ACC112 (cell line): ENCODE data around the gene CD93.

Experiments
- H2AFZ ChIP-seq: fragments of 200-600 bp; sonication (generic); one replicate; pipeline ENCODE4 v1.6.0; 2017; ENCODE audit warnings: antibody characterized with exemption, low read length; ENCODE audit not compliant: unreplicated experiment
- H3K27ac ChIP-seq: fragments of 200-600 bp; sonication (generic); 2 replicates; pipeline ENCODE4 v1.5.1; 2014; ENCODE audit warnings: low read depth, mild to moderate bottlenecking, antibody characterized with exemption, low read length, moderate library complexity
- H3K27me3 ChIP-seq: fragments of 200-600 bp; sonication (generic); 2 replicates; pipeline ENCODE4 v1.6.1; 2014; ENCODE audit warnings: mild to moderate bottlenecking, antibody characterized with exemption, low read length, moderate library complexity, mixed read lengths; ENCODE audit not compliant: insufficient read depth
- H3K36me3 ChIP-seq: fragments of 200-600 bp; sonication (generic); 2 replicates; pipeline ENCODE4 v1.6.1; 2016; ENCODE audit warnings: mild to moderate bottlenecking, antibody characterized with exemption, low read length, moderate library complexity, mixed read lengths; ENCODE audit not compliant: insufficient read depth
- H3K4me1 ChIP-seq: fragments of 200-600 bp; sonication (generic); one replicate; pipeline ENCODE4 v1.6.1; 2016; ENCODE audit warnings: low read length, mixed read lengths; ENCODE audit not compliant: insufficient read depth, unreplicated experiment, control insufficient read depth
- H3K4me3 ChIP-seq: fragments of 200-600 bp; sonication (generic); 2 replicates; pipeline ENCODE4 v1.5.1; 2014; ENCODE audit warnings: mild to moderate bottlenecking, low read depth, low read length
- H3K79me2 ChIP-seq: fragments of 200-600 bp; sonication (generic); one replicate; pipeline ENCODE4 v1.6.0; 2016; ENCODE audit warnings: low read length; ENCODE audit not compliant: control insufficient read depth, unreplicated experiment, insufficient read depth

Gene CD93

GRCh38 chr20:23081263-23081819, 4.8 kb downstream of the CD93 start:
- H2AFZ ChIP-seq = no peak overlapping the region
- H3K4me1 ChIP-seq = no peaks in the 10 kb centered on the region
- no peak overlapping the region for H3K27ac ChIP-seq
- peaks cover 18% of the 10 kb centered on the region for H3K27me3 ChIP-seq
- H3K4me3 ChIP-seq = no peak overlapping the region
- no peaks in the 10 kb centered on the region for H3K36me3 ChIP-seq
- no peaks in the 10 kb centered on the region for H3K79me2 ChIP-seq

- peaks cover 18% of the 10 kb centered on the region for H3K27me3 ChIP-seq
- H3K79me2 ChIP-seq = no peaks in the 10 kb centered on the region
- no peaks in the 10 kb centered on the region for H3K36me3 ChIP-seq
- no peak overlapping the region for H3K4me3 ChIP-seq
- no peak overlapping the region for H2AFZ ChIP-seq
- no peaks in the 10 kb centered on the region for H3K4me1 ChIP-seq
- H3K27ac ChIP-seq = no peak overlapping the region
These were observed 5.6 kb downstream of the CD93 start for GRCh38 chr20:23080521-23080920.

- no peaks in the 10 kb centered on the region for H3K4me1 ChIP-seq
- peaks cover 18% of the 10 kb centered on the region for H3K27me3 ChIP-seq
- no peak overlapping the region for H2AFZ ChIP-seq
- no peak overlapping the region for H3K4me3 ChIP-seq
- H3K27ac ChIP-seq = no peak overlapping the region
- no peaks in the 10 kb centered on the region for H3K36me3 ChIP-seq
- H3K79me2 ChIP-seq = no peaks in the 10 kb centered on the region
These were observed 6.2 kb downstream of the CD93 start for GRCh38 chr20:23079926-23080325.

- Histone ChIP-seq H3K4me3 (no peak overlapping the region), H3K4me1 (no peaks in the 10 kb centered on the region), H3K79me2 (no peaks in the 10 kb centered on the region), H3K27me3 (peaks cover 18% of the 10 kb centered on the region), H2AFZ (no peak overlapping the region), H3K27ac (no peak overlapping the region), H3K36me3 (no peaks in the 10 kb centered on the region)
These were observed 7.1 kb downstream of the CD93 start for GRCh38 chr20:23079016-23079351.

DNA sequence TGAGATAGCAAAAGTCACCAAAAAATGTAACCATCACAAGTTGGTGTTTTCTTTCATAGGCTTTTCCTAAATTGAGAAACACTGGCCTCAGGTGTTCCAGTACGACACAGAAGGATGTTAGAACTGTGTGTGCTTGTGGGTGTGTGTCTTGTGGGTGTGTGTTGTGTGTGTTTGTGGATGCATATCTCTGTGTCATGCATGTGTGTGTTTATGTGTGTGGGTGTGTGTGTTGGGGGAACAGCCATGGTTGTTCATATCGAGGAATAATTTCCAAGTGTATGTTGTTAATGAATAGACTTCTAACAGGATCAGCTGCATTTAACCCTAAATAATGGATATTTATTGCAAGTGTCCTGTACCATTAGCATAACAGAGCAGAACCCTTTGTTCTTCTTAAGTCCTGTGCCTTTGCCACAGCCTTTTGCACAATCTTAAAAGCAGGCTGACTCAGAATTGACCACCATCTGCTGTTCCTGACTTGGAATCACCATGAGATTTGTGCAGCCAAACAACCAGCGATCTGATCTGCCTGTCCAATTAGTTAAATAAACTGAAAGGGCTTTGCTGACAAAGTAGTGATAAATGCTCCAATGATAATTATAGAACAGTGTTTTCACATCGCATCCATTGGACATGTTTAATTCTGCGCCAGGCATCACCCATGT, 7.6 kb downstream of the CD93 start:
- Histone ChIP-seq H3K36me3 (no peaks in the 10 kb centered on the region), H3K4me3 (no peak overlapping the region)

GRCh38 chr20:23077277-23077676, 8.8 kb downstream of the CD93 start:
- Histone ChIP-seq H2AFZ (no peak overlapping the region), H3K79me2 (no peaks in the 10 kb centered on the region), H3K4me3 (no peak overlapping the region), H3K36me3 (no peaks in the 10 kb centered on the region), H3K4me1 (no peaks in the 10 kb centered on the region), H3K27me3 (peaks cover 18% of the 10 kb centered on the region), H3K27ac (no peak overlapping the region)

More for the DNA sequence above, 7.6 kb downstream of the CD93 start:
- H3K27ac ChIP-seq = no peak overlapping the region
- H3K79me2 ChIP-seq = no peaks in the 10 kb centered on the region
- H3K4me1 ChIP-seq = no peaks in the 10 kb centered on the region
- no peak overlapping the region for H2AFZ ChIP-seq
- peaks cover 18% of the 10 kb centered on the region for H3K27me3 ChIP-seq

- Histone ChIP-seq H3K79me2 (no peaks in the 10 kb centered on the region), H3K4me1 (no peaks in the 10 kb centered on the region), H3K27me3 (peaks cover 3% of the 10 kb centered on the region; the same call in 1 of the 2 replicates), H2AFZ (no peak overlapping the region), H3K36me3 (no peaks in the 10 kb centered on the region), H3K27ac (no peak overlapping the region), H3K4me3 (no peak overlapping the region)
These were observed 12.1 kb downstream of the CD93 start for GRCh38 chr20:23074052-23074451.

GRCh38 chr20:23072892-23073586, 13.1 kb downstream of the CD93 start:
- H3K36me3 ChIP-seq = no peaks in the 10 kb centered on the region
- no peak overlapping the region for H3K4me3 ChIP-seq
- no peaks in the 10 kb centered on the region for H3K4me1 ChIP-seq
- H3K27ac ChIP-seq = no peak overlapping the region
- H2AFZ ChIP-seq = no peak overlapping the region
- H3K27me3 ChIP-seq = peaks cover 3% of the 10 kb centered on the region; the same call in 1 of the 2 replicates
- H3K79me2 ChIP-seq = no peaks in the 10 kb centered on the region

DNA sequence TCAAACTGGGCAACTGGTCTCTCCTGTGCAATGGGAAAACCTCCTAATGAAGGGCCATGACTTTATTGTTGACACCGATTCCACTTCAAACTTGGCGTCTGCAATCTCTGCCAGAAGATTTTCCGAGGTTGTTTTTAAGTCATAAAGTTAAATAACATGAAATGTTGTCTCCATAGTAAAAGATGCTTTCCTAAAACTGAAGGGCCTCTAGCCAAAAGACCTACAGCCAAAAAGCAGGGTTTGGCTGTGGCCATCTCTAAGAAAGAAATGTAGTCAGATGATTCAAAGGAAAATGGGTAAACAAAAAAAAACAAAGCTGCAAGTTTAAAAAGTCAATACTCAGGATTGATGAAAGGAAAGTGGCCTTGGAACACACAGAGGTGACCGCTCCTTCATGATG, 14.1 kb downstream of the CD93 start:
- Histone ChIP-seq H3K27me3 (no peaks in the 10 kb centered on the region), H3K27ac (no peak overlapping the region), H3K36me3 (no peaks in the 10 kb centered on the region), H3K4me1 (no peaks in the 10 kb centered on the region), H3K79me2 (no peaks in the 10 kb centered on the region), H2AFZ (no peak overlapping the region), H3K4me3 (no peak overlapping the region)

DNA sequence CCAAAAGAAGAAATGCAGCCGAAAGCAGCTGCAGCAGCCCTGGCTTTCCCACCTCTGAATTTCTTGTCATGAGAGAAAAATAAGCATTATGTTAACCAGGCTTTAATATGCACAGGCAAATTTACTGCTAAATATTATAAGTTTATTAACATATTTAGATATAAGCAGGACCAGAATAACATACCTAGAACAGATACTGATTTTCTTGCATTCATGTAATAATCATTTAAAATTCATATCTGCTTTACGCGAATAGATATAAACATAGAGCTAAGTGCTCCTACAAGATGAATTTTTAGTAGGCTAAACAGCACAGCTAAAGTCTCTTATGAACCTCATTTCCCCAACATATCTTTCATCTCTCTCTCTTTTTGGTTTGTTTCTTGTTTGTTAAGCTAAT, 14.7 kb downstream of the CD93 start:
- Histone ChIP-seq H3K36me3 (no peaks in the 10 kb centered on the region), H3K4me1 (no peaks in the 10 kb centered on the region), H3K4me3 (no peak overlapping the region), H3K79me2 (no peaks in the 10 kb centered on the region), H3K27me3 (no peaks in the 10 kb centered on the region), H3K27ac (no peak overlapping the region), H2AFZ (no peak overlapping the region)

GRCh38 chr20:23069108-23069507, 17.0 kb downstream of the CD93 start:
- Histone ChIP-seq H3K36me3 (no peaks in the 10 kb centered on the region), H3K79me2 (no peaks in the 10 kb centered on the region), H3K27me3 (no peaks in the 10 kb centered on the region), H3K4me3 (no peak overlapping the region), H2AFZ (no peak overlapping the region), H3K27ac (no peak overlapping the region), H3K4me1 (no peaks in the 10 kb centered on the region)
